B cell (primary cell): Measurements from ENCODE around the gene KIF25. TPM values are rescaled to one million over a fixed set of nuclear protein-coding genes. Genes with fewer than 3 reads are reported as not detected.

ENCODE experiments used
- ATAC-seq: fragments of 200-7000 bp; cut with Tn5 transposase; one replicate; pipeline ENCODE4 v1.10.0; 2021; ENCODE audit warnings: low read depth, mild to moderate bottlenecking, moderate number of reproducible peaks, moderate library complexity
- CTCF ChIA-PET: fragments of 350-600 bp; sonication (Branson Sonifier 250); formaldehyde crosslinking; loops from one replicate; lab custom pipeline; 2021; ENCODE audit warnings: antibody characterized with exemption, inconsistent platforms; lab: Charles Lee
- POLR2A ChIA-PET: fragments of 350-600 bp; sonication (Branson Sonifier 250); formaldehyde crosslinking; loops from one replicate; lab custom pipeline; 2021; ENCODE audit warnings: antibody characterized with exemption; lab: Charles Lee
- DNase-seq: peaks from one replicate; pipeline ENCODE4 v3.0.0; 2013
- H2AFZ ChIP-seq: 2 replicates; pipeline ENCODE4 v1.6.1; 2012; ENCODE audit warnings: mild to moderate bottlenecking, low read depth, low read length; ENCODE audit not compliant: insufficient read depth, poor library complexity, severe bottlenecking
- H3K27ac ChIP-seq, 2 donors: 1 replicate in 1 of 2; 2 replicates in 1 of 2; pipeline ENCODE4 v1.5.1; 2012 to 2013; ENCODE audit warnings: low read length in 2 of 2, mild to moderate bottlenecking in 2 of 2, moderate library complexity in 1 of 2
- H3K27me3 ChIP-seq, 4 experiments: fragments of 200-600 bp in 1 of 4; sonication (generic) in 1 of 4; replicated peaks in 1 of 4; 1 replicate in 2 of 4; 2 replicates in 2 of 4; pipeline versions ENCODE4 v1.6.1 to v1.7.0; 2013 to 2016; ENCODE audit warnings: low read length in 3 of 4, mild to moderate bottlenecking in 2 of 4, mixed read lengths in 1 of 4, moderate library complexity in 1 of 4; ENCODE audit not compliant: insufficient read depth in 4 of 4, control insufficient read depth in 3 of 4; ENCODE audit errors: control extremely low read depth in 1 of 4
- H3K36me3 ChIP-seq, 2 experiments: replicated peaks in 1 of 2; 1 replicate in 1 of 2; 2 replicates in 1 of 2; pipeline versions ENCODE4 v1.6.1 to v1.7.1; 2013; ENCODE audit warnings: low read length in 1 of 2; ENCODE audit not compliant: insufficient read depth in 2 of 2, control insufficient read depth in 1 of 2; ENCODE audit errors: control extremely low read depth in 1 of 2, extremely low read depth in 1 of 2
- H3K4me1 ChIP-seq, 2 donors: fragments of 200-600 bp in 1 of 2; sonication (generic) in 1 of 2; 1 replicate in 1 of 2; 2 replicates in 1 of 2; pipeline versions ENCODE4 v1.5.1 to v1.6.1; 2013 to 2017; ENCODE audit warnings: low read length in 2 of 2; ENCODE audit not compliant: control insufficient read depth in 2 of 2, insufficient read depth in 2 of 2
- H3K4me2 ChIP-seq: replicated peaks from 2 replicates; pipeline ENCODE3; 2012; ENCODE audit warnings: mild to moderate bottlenecking, low read depth, low read length; ENCODE audit not compliant: poor library complexity, severe bottlenecking
- H3K4me3 ChIP-seq, 5 experiments: fragments of 200-600 bp in 1 of 5; sonication (generic) in 1 of 5; 1 replicate in 3 of 5; 2 replicates in 2 of 5; pipeline versions ENCODE4 v1.5.1 to v1.7.0; 2011 to 2016; ENCODE audit warnings: low read length in 4 of 5, mild to moderate bottlenecking in 4 of 5, low read depth in 2 of 5, control low read depth in 1 of 5, moderate library complexity in 1 of 5; ENCODE audit not compliant: insufficient read depth in 1 of 5; ENCODE audit errors: control extremely low read depth in 1 of 5, extremely low read depth in 1 of 5
- H3K79me2 ChIP-seq: fragments of 200-600 bp; sonication (generic); one replicate; pipeline ENCODE4 v1.6.0; 2016; ENCODE audit warnings: low read length; ENCODE audit not compliant: control insufficient read depth, insufficient read depth
- H3K9ac ChIP-seq: fragments of 200-600 bp; sonication (generic); 2 replicates; pipeline ENCODE4 v1.6.1; 2017; ENCODE audit warnings: mild to moderate bottlenecking, low read length, moderate library complexity
- H3K9me3 ChIP-seq, 3 donors: one replicate each; pipeline versions ENCODE4 v1.6.1 to v1.7.1; 2013; ENCODE audit warnings: low read length in 2 of 3; ENCODE audit not compliant: control insufficient read depth in 2 of 3, insufficient read depth in 1 of 3; ENCODE audit errors: control extremely low read depth in 1 of 3
- H4K20me1 ChIP-seq: 2 replicates; pipeline ENCODE4 v1.6.0; 2012; ENCODE audit warnings: mild to moderate bottlenecking, low read length; ENCODE audit not compliant: insufficient read depth, control insufficient read depth, poor library complexity, severe bottlenecking
- H3K27ac Mint-ChIP-seq: one replicate; pipeline ENCODE4 v1.8.0; 2021; ENCODE audit warnings: mixed read lengths
- H3K27me3 Mint-ChIP-seq: one replicate; pipeline ENCODE4 v1.8.0; 2021; ENCODE audit warnings: mixed read lengths
- H3K4me1 Mint-ChIP-seq: one replicate; pipeline ENCODE4 v1.8.0; 2021; ENCODE audit warnings: mixed read lengths
- H3K4me3 Mint-ChIP-seq: one replicate; pipeline ENCODE4 v1.8.0; 2021; ENCODE audit warnings: mixed read lengths
- H3K9me3 Mint-ChIP-seq: one replicate; pipeline ENCODE4 v1.8.0; 2022; ENCODE audit warnings: mixed read lengths; ENCODE audit not compliant: insufficient read depth
- EZH2 ChIP-seq: IDR thresholded peaks from 2 replicates; pipeline ENCODE4 v1.6.1; 2012; ENCODE audit warnings: borderline replicate concordance, low read depth, mild to moderate bottlenecking, moderate library complexity, low read length; ENCODE audit not compliant: insufficient read depth, poor library complexity, severe bottlenecking
- WGBS: methylation state at CpG from one replicate; pipeline ENCODE4 v1.1.5; 2013; ENCODE audit warnings: missing lambda C conversion rate; ENCODE audit not compliant: insufficient coverage; 5-methylcytosine and 5-hydroxymethylcytosine counted together
- intact Hi-C: fragments of 100-400 bp; cut with micrococcal nuclease; formaldehyde crosslinking; loops from one replicate; pipeline ENCODE4 v1.10.0; 2022
- polyA plus RNA-seq: library from polyadenylated mRNA; depleted of rRNA; stranded (reverse); fragments of >200 nt; gene quantifications from 2 replicates; pipeline ENCODE4 v1.2.3, GENCODE V29; 2012
- total RNA-seq, 2 donors: library from RNA; stranded (reverse); fragments of 120-200 nt in 1 of 2; gene quantifications; 1 replicate in 1 of 2; 2 replicates in 1 of 2; pipeline versions ENCODE4 v1.2.3 to v1.2.4, GENCODE V29; 2013 to 2022
- TF ChIP-seq, protein P1 (sequence below): fragments of 200-600 bp; IDR thresholded peaks from one replicate; pipeline ENCODE4 v1.8.0; 2022; ENCODE audit warnings: antibody characterized with exemption, mild to moderate bottlenecking

The KIF25 gene
- total and polyA plus RNA-seq, 2 donors (not counting 1 experiment from before 2014, with no cell fraction given), result not detected

DNA sequence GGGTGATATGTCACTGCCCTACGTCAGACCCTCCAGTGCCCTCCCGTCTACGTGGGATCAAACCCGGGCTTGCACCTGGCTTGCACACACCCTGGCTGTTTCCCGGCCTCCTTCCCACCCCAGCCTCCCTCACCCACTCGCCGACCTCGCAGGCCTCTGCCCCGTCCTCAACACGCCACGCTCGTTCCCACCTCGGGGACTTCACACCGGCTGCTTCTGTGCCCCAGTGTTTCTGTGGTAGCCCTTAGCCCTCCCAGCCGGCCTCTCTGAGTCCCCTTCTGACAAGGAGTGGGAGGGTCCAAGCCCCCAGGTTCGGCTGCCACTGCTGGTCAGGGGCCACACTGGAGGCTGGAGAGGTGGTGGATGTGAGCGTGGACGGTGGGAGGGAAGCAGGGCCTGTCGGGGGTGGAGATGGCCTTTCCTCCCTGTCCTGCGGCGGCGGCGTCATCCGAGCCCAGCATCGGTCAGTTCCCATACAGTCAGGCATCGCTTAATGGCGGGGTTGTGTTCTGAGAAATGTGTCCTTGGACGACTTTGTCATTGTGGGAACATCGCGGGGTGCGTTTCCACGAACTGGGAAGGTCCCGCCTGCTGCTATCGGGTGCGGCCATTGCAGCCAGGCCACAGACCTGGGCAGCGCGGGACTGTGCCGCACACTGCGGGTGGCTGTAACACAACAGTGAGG lies 11.4 kb upstream of the KIF25 start:
- H3K4me1 Mint-ChIP-seq, result no peaks in the 10 kb centered on the region
- no peaks in the 10 kb centered on the region for H3K27me3 Mint-ChIP-seq
- WGBS, result 98% methylated on average over 33 of the region's 39 CpGs

More for the DNA sequence above, 11.4 kb upstream of the KIF25 start:
- no peak overlapping the region for H3K27ac ChIP-seq
- peaks cover 0 to 27% (median 0%) of the 10 kb centered on the region in 3 donors for H3K9me3 ChIP-seq
- DNase-seq (no peak), ATAC-seq (no peak)
- no peak overlapping the region for H3K9ac ChIP-seq
- no peaks in the 10 kb centered on the region for H3K36me3 ChIP-seq
- H3K4me3 ChIP-seq, result no peak overlapping the region
- TF ChIP-seq EZH2, result no peak
- TF ChIP-seq, protein P1, sequence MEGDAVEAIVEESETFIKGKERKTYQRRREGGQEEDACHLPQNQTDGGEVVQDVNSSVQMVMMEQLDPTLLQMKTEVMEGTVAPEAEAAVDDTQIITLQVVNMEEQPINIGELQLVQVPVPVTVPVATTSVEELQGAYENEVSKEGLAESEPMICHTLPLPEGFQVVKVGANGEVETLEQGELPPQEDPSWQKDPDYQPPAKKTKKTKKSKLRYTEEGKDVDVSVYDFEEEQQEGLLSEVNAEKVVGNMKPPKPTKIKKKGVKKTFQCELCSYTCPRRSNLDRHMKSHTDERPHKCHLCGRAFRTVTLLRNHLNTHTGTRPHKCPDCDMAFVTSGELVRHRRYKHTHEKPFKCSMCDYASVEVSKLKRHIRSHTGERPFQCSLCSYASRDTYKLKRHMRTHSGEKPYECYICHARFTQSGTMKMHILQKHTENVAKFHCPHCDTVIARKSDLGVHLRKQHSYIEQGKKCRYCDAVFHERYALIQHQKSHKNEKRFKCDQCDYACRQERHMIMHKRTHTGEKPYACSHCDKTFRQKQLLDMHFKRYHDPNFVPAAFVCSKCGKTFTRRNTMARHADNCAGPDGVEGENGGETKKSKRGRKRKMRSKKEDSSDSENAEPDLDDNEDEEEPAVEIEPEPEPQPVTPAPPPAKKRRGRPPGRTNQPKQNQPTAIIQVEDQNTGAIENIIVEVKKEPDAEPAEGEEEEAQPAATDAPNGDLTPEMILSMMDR, result no peak
- intact Hi-C loops, result no loop called here
- H3K4me1 ChIP-seq, result no peaks in the 10 kb centered on the region
- Mint-ChIP-seq H3K4me3 (no peak overlapping the region), H3K27ac (no peak overlapping the region), H3K9me3 (no peaks in the 10 kb centered on the region)
- no peaks in the 10 kb centered on the region for H4K20me1 ChIP-seq
- no peaks in the 10 kb centered on the region for H3K27me3 ChIP-seq
- H3K4me2 ChIP-seq, result no peak overlapping the region
- no peaks in the 10 kb centered on the region for H3K79me2 ChIP-seq
- no peak overlapping the region for H2AFZ ChIP-seq
- ChIA-PET CTCF (no interaction called here), POLR2A (no interaction called here)
